GM18907 (cell line): Measurements from ENCODE around the gene PLEKHF1.

Experiments used
- ATAC-seq: cut with Tn5 transposase; IDR thresholded peaks from one replicate; pipeline ENCODE4 v1.9.1; 2021; ENCODE audit warnings: mild to moderate bottlenecking, moderate library complexity; ENCODE audit not compliant: unreplicated experiment

PLEKHF1 gene

DNA sequence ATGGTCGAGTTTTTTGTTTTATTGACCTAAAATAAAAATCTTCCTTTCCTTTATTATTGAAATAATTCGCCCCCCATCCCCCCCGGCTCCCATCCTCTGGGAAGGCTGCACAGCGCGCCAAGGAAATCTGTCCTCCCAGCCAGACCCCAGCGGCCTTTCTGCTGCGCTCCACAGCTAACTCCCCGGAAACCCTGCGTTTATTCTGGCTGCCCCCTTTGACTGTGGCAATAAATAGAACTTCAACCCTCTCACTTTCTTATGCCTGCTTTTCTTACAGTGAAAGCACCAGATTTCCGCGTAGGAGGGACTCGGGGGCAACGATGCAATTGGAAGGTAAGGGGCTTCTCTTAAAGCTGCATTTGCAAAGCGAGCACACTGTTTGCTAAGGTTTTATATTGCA, 59.5 kb downstream of the PLEKHF1 start:
- ATAC-seq: no peak
